Measurements from ENCODE around the gene CDK13. TPM values are rescaled to one million over a fixed set of nuclear protein-coding genes. Genes with fewer than 3 reads are reported as not detected.

CDK13 gene
- total and polyA plus RNA-seq, 4 donors = 13.3 to 124 (median 30.8) TPM

DNA sequence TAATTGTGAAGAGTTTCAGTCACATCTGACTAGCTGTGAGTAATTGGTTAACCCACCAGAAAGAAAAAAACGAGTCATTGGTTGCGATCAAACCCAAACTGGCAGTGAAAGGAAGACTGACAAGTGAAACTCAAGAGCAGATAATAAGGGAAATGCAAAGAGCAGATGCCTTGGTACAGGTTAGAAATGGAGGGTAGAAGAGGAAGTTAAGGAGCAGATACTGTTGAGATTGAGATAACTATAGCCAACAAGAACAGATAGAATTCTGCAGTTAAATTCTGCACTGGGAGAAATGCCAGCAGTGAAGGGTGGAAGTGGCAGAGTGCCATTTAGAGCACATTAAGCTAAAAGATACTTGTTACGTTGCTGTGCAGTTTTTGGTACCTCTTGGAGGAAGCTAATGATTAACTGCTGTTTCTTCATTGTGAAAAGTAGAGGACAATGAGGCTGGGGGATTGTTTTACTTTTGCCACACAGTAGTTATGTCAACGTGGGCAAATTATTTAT is 65.8 kb downstream of the CDK13 start:
- Histone ChIP-seq H3K4me1 (ENCODE audit: control insufficient read depth in 5 of 5, insufficient read depth in 5 of 5, low read length in 5 of 5) (peaks cover 0 to 9% (median 0%) of the 10 kb centered on the region in 5 donors), H3K36me3 (ENCODE audit: control insufficient read depth in 4 of 4, insufficient read depth in 4 of 4, low read length in 4 of 4) (peaks cover 0 to 11% (median 3%) of the 10 kb centered on the region in 4 donors), H3K4me3 (no peak overlapping the region), H3K9ac (ENCODE audit: insufficient read depth in 1 of 2, low read length in 2 of 2) (no peak overlapping the region), H3K27me3 (ENCODE audit: control insufficient read depth in 3 of 3, insufficient read depth in 3 of 3, low read length in 2 of 3) (no peaks in the 10 kb centered on the region), H3K27ac (ENCODE audit: low read depth in 1 of 2, low read length in 1 of 2) (no peak overlapping the region), H3K9me3 (ENCODE audit: control insufficient read depth in 4 of 4, insufficient read depth in 3 of 4, low read length in 3 of 4) (no peaks in the 10 kb centered on the region)
- DNase-seq (peak; percentile 67 to 85 (median 71)), ATAC-seq (ENCODE audit: insufficient read depth, low FRiP score) (peak; percentile 47)
- 10 to 19% methylated on average over 4 of the region's 4 CpGs for WGBS, 2 donors
- TF ChIP-seq, protein P1, sequence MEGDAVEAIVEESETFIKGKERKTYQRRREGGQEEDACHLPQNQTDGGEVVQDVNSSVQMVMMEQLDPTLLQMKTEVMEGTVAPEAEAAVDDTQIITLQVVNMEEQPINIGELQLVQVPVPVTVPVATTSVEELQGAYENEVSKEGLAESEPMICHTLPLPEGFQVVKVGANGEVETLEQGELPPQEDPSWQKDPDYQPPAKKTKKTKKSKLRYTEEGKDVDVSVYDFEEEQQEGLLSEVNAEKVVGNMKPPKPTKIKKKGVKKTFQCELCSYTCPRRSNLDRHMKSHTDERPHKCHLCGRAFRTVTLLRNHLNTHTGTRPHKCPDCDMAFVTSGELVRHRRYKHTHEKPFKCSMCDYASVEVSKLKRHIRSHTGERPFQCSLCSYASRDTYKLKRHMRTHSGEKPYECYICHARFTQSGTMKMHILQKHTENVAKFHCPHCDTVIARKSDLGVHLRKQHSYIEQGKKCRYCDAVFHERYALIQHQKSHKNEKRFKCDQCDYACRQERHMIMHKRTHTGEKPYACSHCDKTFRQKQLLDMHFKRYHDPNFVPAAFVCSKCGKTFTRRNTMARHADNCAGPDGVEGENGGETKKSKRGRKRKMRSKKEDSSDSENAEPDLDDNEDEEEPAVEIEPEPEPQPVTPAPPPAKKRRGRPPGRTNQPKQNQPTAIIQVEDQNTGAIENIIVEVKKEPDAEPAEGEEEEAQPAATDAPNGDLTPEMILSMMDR (IDR thresholded peaks at IDR 0.05; ENCODE audit: control extremely low read depth, extremely low read depth) = no peak

DNA sequence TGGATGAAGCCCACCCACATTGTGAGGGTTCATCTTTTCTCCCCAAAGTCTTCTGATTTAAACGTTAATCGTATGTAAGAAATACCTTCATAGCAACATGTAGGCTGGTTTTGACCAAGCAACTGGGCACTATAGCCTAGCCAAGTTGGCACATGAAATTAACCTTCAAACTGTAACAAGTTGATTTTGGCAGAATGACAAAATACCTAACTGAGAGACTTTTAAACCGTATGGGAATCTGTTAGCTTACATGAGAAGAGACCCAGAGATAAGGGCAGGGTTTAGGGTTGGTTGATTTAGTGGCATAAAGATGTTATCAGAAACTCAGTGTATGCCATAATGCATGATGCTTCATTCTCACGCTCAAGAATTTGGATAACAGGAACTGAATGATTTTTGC is 69.5 kb downstream of the CDK13 start:
- Histone ChIP-seq H3K9me3 (ENCODE audit: control insufficient read depth in 4 of 4, insufficient read depth in 3 of 4, low read length in 3 of 4) (no peaks in the 10 kb centered on the region), H3K27ac (ENCODE audit: low read depth in 1 of 2, low read length in 1 of 2) (no peak overlapping the region), H3K4me1 (ENCODE audit: control insufficient read depth in 5 of 5, insufficient read depth in 5 of 5, low read length in 5 of 5) (peaks cover 0 to 9% (median 0%) of the 10 kb centered on the region in 5 donors), H3K4me3 (no peak overlapping the region), H3K27me3 (ENCODE audit: control insufficient read depth in 3 of 3, insufficient read depth in 3 of 3, low read length in 2 of 3) (no peaks in the 10 kb centered on the region), H3K9ac (ENCODE audit: insufficient read depth in 1 of 2, low read length in 2 of 2) (no peak overlapping the region), H3K36me3 (ENCODE audit: control insufficient read depth in 4 of 4, insufficient read depth in 4 of 4, low read length in 4 of 4) (peaks cover 0 to 15% (median 4%) of the 10 kb centered on the region in 4 donors)
- TF ChIP-seq, protein P1 (IDR thresholded peaks at IDR 0.05; ENCODE audit: control extremely low read depth, extremely low read depth) = no peak
- DNase-seq (no peak), ATAC-seq (ENCODE audit: insufficient read depth, low FRiP score) (no peak)
- 88 to 89% methylated on average over 4 of the region's 4 CpGs for WGBS, 2 donors

DNA sequence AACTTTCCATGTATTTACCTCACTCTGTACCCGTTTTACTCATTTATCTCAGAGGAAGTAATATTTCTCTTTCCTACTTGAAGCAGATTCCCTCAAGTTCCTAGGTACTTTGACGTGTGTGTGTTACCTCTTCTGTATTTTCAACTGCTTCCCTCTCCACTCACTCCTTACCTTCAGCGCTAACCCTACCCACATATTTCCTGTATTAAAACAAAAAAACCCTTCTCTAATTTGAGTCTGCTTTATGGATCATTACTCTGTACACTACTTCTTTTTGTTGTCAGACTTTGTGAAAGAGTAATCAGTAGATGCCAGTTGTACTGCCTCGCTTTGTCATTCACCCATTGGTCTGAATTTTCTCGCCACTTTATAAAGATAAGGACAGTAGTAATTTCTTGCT is 74.0 kb downstream of the CDK13 start:
- no peaks in the 10 kb centered on the region for H3K27me3 ChIP-seq (ENCODE audit: control insufficient read depth in 3 of 3, insufficient read depth in 3 of 3, low read length in 2 of 3)
- no peak overlapping the region for H3K27ac ChIP-seq (ENCODE audit: low read depth in 1 of 2, low read length in 1 of 2)
- no peak overlapping the region for H3K4me3 ChIP-seq
- no peak for DNase-seq
- H3K4me1 ChIP-seq (ENCODE audit: control insufficient read depth in 5 of 5, insufficient read depth in 5 of 5, low read length in 5 of 5) = no peaks in the 10 kb centered on the region
- TF ChIP-seq, protein P1 (IDR thresholded peaks at IDR 0.05; ENCODE audit: control extremely low read depth, extremely low read depth) = no peak
- H3K9me3 ChIP-seq (ENCODE audit: control insufficient read depth in 4 of 4, insufficient read depth in 3 of 4, low read length in 3 of 4) = no peaks in the 10 kb centered on the region
- peaks cover 3 to 20% (median 4%) of the 10 kb centered on the region in 4 donors for H3K36me3 ChIP-seq (ENCODE audit: control insufficient read depth in 4 of 4, insufficient read depth in 4 of 4, low read length in 4 of 4)
- no peak for ATAC-seq (ENCODE audit: insufficient read depth, low FRiP score)
- WGBS, 2 donors = 59 to 76% methylated on average over 5 of the region's 5 CpGs
- H3K9ac ChIP-seq (ENCODE audit: insufficient read depth in 1 of 2, low read length in 2 of 2) = no peak overlapping the region

DNA sequence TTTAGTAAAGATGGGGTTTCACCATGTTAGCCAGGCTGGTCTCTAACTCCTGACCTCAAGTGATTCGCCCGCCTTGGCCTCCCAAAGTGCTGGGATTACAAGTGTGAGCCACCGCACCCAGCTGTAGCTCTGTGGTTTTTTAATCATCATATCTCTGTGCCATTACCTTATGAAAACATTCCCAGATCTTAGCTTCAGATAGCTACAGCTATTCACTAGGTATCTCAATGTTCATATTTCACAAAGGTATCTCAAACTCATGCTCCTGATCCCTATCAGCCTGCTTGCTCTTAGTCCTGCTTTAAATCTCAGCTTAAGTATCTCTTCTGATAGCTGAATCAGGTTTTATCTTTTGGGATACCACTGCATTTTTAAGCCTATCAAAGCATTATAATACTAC is 74.8 kb downstream of the CDK13 start:
- Histone ChIP-seq H3K4me3 (no peak overlapping the region), H3K9me3 (ENCODE audit: control insufficient read depth in 4 of 4, insufficient read depth in 3 of 4, low read length in 3 of 4) (no peaks in the 10 kb centered on the region), H3K36me3 (ENCODE audit: control insufficient read depth in 4 of 4, insufficient read depth in 4 of 4, low read length in 4 of 4) (peaks cover 3 to 18% (median 4%) of the 10 kb centered on the region in 4 donors), H3K4me1 (ENCODE audit: control insufficient read depth in 5 of 5, insufficient read depth in 5 of 5, low read length in 5 of 5) (no peaks in the 10 kb centered on the region), H3K27me3 (ENCODE audit: control insufficient read depth in 3 of 3, insufficient read depth in 3 of 3, low read length in 2 of 3) (no peaks in the 10 kb centered on the region), H3K9ac (ENCODE audit: insufficient read depth in 1 of 2, low read length in 2 of 2) (no peak overlapping the region), H3K27ac (ENCODE audit: low read depth in 1 of 2, low read length in 1 of 2) (no peak overlapping the region)
- DNase-seq (no peak), ATAC-seq (ENCODE audit: insufficient read depth, low FRiP score) (no peak)
- 95 to 99% methylated on average over 3 of the region's 3 CpGs for WGBS, 2 donors
- TF ChIP-seq, protein P1 (IDR thresholded peaks at IDR 0.05; ENCODE audit: control extremely low read depth, extremely low read depth) = no peak
